ENCODE results near the gene CATSPERZ. TPM values are rescaled to one million over a fixed set of nuclear protein-coding genes. Genes with fewer than 3 reads are reported as not detected.

The CATSPERZ gene
- total and polyA plus RNA-seq, 2 of the 13 experiments (the other 11 are each of a cell fraction or from before 2014, with no cell fraction given) = 0.22 to 0.48 TPM

DNA sequence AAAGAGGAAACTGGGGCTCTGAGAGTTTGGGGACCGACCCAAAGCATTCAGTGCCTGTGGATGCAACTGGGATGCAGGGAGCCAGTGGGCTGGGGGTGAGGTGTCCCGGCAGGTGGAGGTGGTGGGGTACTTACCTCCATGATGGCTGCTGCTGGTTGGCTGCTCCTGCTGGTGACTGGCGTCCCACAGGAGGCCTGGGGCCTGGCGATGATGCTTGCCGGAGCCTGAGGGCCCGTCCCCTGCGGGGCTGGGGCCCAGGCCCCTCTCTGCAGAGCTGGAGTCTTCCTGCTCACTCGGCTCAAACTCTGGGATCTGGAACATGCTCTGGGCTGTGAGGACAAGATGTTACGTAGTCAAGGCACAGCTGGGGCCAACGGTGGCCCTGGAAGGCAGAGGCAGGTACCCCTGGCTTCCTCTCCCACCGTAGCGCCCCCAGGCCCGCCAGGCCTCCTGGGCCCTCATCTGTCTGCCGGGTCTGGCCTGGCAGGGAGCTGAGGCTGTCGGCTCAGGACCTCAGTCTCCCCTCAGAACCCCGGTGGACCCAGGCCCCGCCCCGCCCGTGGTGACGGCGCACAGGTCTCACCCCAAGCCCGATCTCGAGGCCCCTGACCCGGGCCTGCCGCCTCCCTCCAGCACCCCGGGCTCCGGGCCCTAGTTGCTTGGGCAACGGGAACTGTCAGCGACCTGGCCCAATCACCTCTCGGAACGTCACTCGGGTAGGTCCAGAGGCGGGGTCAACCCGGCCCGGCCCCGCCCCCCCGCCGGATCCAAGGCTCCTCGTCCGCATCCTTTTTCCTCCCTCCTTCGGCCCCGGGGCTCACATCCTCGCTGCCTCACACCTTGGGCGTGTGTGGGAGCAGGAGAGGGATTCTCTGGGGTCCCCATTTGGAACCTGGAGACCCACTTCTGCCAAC lies 15.9 kb upstream of the CATSPERZ start, which contains the start of gene BAD (continued):
- TF ChIP-seq, protein P1, sequence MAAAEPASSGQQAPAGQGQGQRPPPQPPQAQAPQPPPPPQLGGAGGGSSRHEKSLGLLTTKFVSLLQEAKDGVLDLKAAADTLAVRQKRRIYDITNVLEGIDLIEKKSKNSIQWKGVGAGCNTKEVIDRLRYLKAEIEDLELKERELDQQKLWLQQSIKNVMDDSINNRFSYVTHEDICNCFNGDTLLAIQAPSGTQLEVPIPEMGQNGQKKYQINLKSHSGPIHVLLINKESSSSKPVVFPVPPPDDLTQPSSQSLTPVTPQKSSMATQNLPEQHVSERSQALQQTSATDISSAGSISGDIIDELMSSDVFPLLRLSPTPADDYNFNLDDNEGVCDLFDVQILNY (CRISPR knock-in tag; conservative IDR thresholded peaks at IDR 0.05) = no peak
- TF ChIP-seq RFX3 (CRISPR knock-in tag; IDR thresholded peaks at IDR 0.05) = peak; percentile 92
- no peak for TF ChIP-seq ZNF234 (CRISPR knock-in tag; conservative IDR thresholded peaks at IDR 0.05)
- TF ChIP-seq MAF1 (CRISPR knock-in tag; IDR thresholded peaks at IDR 0.05; ENCODE audit: borderline replicate concordance) = no peak
- TF ChIP-seq, protein P2, sequence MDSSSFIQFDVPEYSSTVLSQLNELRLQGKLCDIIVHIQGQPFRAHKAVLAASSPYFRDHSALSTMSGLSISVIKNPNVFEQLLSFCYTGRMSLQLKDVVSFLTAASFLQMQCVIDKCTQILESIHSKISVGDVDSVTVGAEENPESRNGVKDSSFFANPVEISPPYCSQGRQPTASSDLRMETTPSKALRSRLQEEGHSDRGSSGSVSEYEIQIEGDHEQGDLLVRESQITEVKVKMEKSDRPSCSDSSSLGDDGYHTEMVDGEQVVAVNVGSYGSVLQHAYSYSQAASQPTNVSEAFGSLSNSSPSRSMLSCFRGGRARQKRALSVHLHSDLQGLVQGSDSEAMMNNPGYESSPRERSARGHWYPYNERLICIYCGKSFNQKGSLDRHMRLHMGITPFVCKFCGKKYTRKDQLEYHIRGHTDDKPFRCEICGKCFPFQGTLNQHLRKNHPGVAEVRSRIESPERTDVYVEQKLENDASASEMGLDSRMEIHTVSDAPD (CRISPR knock-in tag; IDR thresholded peaks at IDR 0.05) = no peak
- TF ChIP-seq HNRNPL (IDR thresholded peaks at IDR 0.05; ENCODE audit: low read depth, low read length) = no peak
- TF ChIP-seq, protein P3, sequence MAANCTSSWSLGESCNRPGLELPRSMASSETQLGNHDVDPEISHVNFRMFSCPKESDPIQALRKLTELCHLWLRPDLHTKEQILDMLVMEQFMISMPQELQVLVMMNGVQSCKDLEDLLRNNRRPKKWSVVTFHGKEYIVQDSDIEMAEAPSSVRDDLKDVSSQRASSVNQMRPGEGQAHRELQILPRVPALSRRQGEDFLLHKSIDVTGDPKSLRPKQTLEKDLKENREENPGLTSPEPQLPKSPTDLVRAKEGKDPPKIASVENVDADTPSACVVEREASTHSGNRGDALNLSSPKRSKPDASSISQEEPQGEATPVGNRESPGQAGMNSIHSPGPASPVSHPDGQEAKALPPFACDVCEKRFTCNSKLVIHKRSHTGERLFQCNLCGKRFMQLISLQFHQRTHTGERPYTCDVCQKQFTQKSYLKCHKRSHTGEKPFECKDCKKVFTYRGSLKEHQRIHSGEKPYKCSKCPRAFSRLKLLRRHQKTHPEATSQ (CRISPR knock-in tag; IDR thresholded peaks at IDR 0.05; ENCODE audit: borderline replicate concordance) = no peak
- TF ChIP-seq ZBTB42 (CRISPR knock-in tag; IDR thresholded peaks at IDR 0.05) = no peak
- TF ChIP-seq, protein P4, sequence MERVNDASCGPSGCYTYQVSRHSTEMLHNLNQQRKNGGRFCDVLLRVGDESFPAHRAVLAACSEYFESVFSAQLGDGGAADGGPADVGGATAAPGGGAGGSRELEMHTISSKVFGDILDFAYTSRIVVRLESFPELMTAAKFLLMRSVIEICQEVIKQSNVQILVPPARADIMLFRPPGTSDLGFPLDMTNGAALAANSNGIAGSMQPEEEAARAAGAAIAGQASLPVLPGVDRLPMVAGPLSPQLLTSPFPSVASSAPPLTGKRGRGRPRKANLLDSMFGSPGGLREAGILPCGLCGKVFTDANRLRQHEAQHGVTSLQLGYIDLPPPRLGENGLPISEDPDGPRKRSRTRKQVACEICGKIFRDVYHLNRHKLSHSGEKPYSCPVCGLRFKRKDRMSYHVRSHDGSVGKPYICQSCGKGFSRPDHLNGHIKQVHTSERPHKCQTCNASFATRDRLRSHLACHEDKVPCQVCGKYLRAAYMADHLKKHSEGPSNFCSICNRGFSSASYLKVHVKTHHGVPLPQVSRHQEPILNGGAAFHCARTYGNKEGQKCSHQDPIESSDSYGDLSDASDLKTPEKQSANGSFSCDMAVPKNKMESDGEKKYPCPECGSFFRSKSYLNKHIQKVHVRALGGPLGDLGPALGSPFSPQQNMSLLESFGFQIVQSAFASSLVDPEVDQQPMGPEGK (CRISPR knock-in tag; IDR thresholded peaks at IDR 0.05) = peak; percentile 41; the same call in 1 of the 2 replicates
- TF ChIP-seq, protein P5, sequence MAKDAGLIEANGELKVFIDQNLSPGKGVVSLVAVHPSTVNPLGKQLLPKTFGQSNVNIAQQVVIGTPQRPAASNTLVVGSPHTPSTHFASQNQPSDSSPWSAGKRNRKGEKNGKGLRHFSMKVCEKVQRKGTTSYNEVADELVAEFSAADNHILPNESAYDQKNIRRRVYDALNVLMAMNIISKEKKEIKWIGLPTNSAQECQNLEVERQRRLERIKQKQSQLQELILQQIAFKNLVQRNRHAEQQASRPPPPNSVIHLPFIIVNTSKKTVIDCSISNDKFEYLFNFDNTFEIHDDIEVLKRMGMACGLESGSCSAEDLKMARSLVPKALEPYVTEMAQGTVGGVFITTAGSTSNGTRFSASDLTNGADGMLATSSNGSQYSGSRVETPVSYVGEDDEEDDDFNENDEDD (CRISPR knock-in tag; IDR thresholded peaks at IDR 0.05; ENCODE audit: borderline replicate concordance) = no peak
- TF ChIP-seq KLF6 (CRISPR knock-in tag; IDR thresholded peaks at IDR 0.05) = no peak
- TF ChIP-seq ZNF446 (CRISPR knock-in tag; IDR thresholded peaks at IDR 0.05) = no peak
- TF ChIP-seq, protein P6, sequence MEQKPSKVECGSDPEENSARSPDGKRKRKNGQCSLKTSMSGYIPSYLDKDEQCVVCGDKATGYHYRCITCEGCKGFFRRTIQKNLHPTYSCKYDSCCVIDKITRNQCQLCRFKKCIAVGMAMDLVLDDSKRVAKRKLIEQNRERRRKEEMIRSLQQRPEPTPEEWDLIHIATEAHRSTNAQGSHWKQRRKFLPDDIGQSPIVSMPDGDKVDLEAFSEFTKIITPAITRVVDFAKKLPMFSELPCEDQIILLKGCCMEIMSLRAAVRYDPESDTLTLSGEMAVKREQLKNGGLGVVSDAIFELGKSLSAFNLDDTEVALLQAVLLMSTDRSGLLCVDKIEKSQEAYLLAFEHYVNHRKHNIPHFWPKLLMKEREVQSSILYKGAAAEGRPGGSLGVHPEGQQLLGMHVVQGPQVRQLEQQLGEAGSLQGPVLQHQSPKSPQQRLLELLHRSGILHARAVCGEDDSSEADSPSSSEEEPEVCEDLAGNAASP (CRISPR knock-in tag; IDR thresholded peaks at IDR 0.05; ENCODE audit: borderline replicate concordance) = no peak
- TF ChIP-seq, protein P7, sequence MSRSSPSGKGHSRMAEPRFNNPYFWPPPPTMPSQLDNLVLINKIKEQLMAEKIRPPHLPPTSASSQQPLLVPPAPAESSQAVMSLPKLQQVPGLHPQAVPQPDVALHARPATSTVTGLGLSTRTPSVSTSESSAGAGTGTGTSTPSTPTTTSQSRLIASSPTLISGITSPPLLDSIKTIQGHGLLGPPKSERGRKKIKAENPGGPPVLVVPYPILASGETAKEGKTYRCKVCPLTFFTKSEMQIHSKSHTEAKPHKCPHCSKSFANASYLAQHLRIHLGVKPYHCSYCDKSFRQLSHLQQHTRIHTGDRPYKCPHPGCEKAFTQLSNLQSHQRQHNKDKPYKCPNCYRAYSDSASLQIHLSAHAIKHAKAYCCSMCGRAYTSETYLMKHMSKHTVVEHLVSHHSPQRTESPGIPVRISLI (CRISPR knock-in tag; IDR thresholded peaks at IDR 0.05; ENCODE audit: borderline replicate concordance) = no peak
- TF ChIP-seq EP300 (IDR thresholded peaks at IDR 0.05; ENCODE audit: low read depth in 2 of 2, low read length in 2 of 2) = no peak
- TF ChIP-seq EP300 (CRISPR knock-in tag; IDR thresholded peaks at IDR 0.05; ENCODE audit: borderline replicate concordance) = no peak
- TF ChIP-seq KLF12 (CRISPR knock-in tag; IDR thresholded peaks at IDR 0.05; ENCODE audit: borderline replicate concordance) = no peak
- TF ChIP-seq ZFP36 (IDR thresholded peaks at IDR 0.05; ENCODE audit: borderline replicate concordance, low read depth, low read length, partially characterized antibody) = no peak

Data from HepG2 (cell line).